ENCODE measurements around the gene RETREG3. TPM values are rescaled to one million over a fixed set of nuclear protein-coding genes. Genes with fewer than 3 reads are reported as not detected.
A peak's percentile ranks its signal among the peaks of the same experiment; 100 is the strongest.

Gene RETREG3
- total and polyA plus RNA-seq, 9 of the 15 experiments (the other 6 are each of a cell fraction or from before 2014, with no cell fraction given) = 4.1 to 39.0 (median 16.9) TPM

DNA sequence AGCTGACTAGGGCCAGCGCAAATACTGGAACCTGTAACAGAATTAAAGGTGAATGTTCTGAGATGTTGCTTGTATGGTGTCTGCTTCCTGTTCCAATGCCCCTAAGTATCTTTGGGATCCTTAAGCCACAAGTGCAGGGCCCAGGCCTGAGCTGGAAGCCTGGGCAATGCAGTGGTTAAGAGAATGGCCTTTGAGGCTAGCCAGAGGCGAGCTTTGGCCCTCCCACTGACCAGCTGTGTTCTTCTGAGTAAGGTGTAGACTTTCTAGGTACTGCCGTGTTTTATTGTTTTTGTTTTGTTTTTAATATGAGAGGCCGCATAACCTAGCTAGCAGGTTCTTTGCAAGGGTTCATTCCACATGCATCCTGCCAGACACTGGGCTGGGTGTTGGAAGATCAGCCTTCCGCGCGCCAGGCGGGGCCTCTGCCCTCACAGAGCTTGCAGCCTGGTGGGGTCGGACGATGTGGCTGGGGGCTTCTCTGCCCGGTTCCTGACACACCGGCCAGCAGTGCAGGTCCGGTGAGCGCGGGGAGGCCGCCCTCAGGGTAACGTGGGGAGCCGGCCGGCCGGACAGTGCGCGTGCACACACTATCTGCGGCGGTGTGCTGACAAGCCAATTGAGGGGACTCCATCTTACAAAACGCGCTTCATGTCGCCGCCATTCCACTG, 42.8 kb downstream of the RETREG3 start (continued):
- TF ChIP-seq, protein P1, sequence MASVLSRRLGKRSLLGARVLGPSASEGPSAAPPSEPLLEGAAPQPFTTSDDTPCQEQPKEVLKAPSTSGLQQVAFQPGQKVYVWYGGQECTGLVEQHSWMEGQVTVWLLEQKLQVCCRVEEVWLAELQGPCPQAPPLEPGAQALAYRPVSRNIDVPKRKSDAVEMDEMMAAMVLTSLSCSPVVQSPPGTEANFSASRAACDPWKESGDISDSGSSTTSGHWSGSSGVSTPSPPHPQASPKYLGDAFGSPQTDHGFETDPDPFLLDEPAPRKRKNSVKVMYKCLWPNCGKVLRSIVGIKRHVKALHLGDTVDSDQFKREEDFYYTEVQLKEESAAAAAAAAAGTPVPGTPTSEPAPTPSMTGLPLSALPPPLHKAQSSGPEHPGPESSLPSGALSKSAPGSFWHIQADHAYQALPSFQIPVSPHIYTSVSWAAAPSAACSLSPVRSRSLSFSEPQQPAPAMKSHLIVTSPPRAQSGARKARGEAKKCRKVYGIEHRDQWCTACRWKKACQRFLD (CRISPR knock-in tag; IDR thresholded peaks at IDR 0.05) = peak; percentile 45; the same call in 1 of the 2 replicates
- TF ChIP-seq XRCC4 (IDR thresholded peaks at IDR 0.05; ENCODE audit: extremely low read depth, insufficient read depth, insufficient read length) = no peak
- TF ChIP-seq ZNF3 (CRISPR knock-in tag; IDR thresholded peaks at IDR 0.05) = no peak
- no peak for TF ChIP-seq ZC3H8 (IDR thresholded peaks at IDR 0.05)
- TF ChIP-seq, protein P2, sequence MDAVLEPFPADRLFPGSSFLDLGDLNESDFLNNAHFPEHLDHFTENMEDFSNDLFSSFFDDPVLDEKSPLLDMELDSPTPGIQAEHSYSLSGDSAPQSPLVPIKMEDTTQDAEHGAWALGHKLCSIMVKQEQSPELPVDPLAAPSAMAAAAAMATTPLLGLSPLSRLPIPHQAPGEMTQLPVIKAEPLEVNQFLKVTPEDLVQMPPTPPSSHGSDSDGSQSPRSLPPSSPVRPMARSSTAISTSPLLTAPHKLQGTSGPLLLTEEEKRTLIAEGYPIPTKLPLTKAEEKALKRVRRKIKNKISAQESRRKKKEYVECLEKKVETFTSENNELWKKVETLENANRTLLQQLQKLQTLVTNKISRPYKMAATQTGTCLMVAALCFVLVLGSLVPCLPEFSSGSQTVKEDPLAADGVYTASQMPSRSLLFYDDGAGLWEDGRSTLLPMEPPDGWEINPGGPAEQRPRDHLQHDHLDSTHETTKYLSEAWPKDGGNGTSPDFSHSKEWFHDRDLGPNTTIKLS (IDR thresholded peaks at IDR 0.05; ENCODE audit: borderline replicate concordance, low read depth) = peak; percentile 20; the same call in 1 of the 2 replicates
- no peak for TF ChIP-seq CCAR2 (IDR thresholded peaks at IDR 0.05; ENCODE audit: low read depth, low read length)
- TF ChIP-seq, protein P3, sequence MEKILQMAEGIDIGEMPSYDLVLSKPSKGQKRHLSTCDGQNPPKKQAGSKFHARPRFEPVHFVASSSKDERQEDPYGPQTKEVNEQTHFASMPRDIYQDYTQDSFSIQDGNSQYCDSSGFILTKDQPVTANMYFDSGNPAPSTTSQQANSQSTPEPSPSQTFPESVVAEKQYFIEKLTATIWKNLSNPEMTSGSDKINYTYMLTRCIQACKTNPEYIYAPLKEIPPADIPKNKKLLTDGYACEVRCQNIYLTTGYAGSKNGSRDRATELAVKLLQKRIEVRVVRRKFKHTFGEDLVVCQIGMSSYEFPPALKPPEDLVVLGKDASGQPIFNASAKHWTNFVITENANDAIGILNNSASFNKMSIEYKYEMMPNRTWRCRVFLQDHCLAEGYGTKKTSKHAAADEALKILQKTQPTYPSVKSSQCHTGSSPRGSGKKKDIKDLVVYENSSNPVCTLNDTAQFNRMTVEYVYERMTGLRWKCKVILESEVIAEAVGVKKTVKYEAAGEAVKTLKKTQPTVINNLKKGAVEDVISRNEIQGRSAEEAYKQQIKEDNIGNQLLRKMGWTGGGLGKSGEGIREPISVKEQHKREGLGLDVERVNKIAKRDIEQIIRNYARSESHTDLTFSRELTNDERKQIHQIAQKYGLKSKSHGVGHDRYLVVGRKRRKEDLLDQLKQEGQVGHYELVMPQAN (IDR thresholded peaks at IDR 0.05; ENCODE audit: borderline replicate concordance) = peak; percentile 29; the same call in 1 of the 2 replicates
- TF ChIP-seq, protein P4, sequence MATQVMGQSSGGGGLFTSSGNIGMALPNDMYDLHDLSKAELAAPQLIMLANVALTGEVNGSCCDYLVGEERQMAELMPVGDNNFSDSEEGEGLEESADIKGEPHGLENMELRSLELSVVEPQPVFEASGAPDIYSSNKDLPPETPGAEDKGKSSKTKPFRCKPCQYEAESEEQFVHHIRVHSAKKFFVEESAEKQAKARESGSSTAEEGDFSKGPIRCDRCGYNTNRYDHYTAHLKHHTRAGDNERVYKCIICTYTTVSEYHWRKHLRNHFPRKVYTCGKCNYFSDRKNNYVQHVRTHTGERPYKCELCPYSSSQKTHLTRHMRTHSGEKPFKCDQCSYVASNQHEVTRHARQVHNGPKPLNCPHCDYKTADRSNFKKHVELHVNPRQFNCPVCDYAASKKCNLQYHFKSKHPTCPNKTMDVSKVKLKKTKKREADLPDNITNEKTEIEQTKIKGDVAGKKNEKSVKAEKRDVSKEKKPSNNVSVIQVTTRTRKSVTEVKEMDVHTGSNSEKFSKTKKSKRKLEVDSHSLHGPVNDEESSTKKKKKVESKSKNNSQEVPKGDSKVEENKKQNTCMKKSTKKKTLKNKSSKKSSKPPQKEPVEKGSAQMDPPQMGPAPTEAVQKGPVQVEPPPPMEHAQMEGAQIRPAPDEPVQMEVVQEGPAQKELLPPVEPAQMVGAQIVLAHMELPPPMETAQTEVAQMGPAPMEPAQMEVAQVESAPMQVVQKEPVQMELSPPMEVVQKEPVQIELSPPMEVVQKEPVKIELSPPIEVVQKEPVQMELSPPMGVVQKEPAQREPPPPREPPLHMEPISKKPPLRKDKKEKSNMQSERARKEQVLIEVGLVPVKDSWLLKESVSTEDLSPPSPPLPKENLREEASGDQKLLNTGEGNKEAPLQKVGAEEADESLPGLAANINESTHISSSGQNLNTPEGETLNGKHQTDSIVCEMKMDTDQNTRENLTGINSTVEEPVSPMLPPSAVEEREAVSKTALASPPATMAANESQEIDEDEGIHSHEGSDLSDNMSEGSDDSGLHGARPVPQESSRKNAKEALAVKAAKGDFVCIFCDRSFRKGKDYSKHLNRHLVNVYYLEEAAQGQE (IDR thresholded peaks at IDR 0.05; ENCODE audit: borderline replicate concordance) = no peak
- TF ChIP-seq, protein P4 (CRISPR knock-in tag; IDR thresholded peaks at IDR 0.05; ENCODE audit: low read depth) = 0 out of 2 replicates have a peak, but pooled peaks have one; percentile 22
- no peak for TF ChIP-seq ASH1L (IDR thresholded peaks at IDR 0.05; ENCODE audit: borderline replicate concordance, low read depth, partially characterized antibody)
